SJSA1 (cell line): ENCODE measurements around the gene SLX4IP. TPM values are rescaled to one million over a fixed set of nuclear protein-coding genes. Genes with fewer than 3 reads are reported as not detected.

ENCODE experiments used
- DNase-seq, 2 experiments: peaks; one replicate each; pipeline ENCODE4 v3.0.0-alpha.2; 2015 to 2020; ENCODE audit warnings: low spot score in 2 of 2, low read depth in 1 of 2
- H3K27ac ChIP-seq: fragments of 250-450 bp; sonication (Bioruptor Pico); 2 replicates; pipeline ENCODE4 v1.5.1; 2020; ENCODE audit warnings: mild to moderate bottlenecking, moderate library complexity
- H3K27me3 ChIP-seq: fragments of 250-450 bp; sonication (Bioruptor Pico); replicated peaks from 2 replicates; pipeline ENCODE4 v1.5.1; 2020; ENCODE audit warnings: mild to moderate bottlenecking, moderate library complexity
- H3K36me3 ChIP-seq: fragments of 250-450 bp; sonication (Bioruptor Pico); 2 replicates; pipeline ENCODE4 v1.5.1; 2020; ENCODE audit warnings: mild to moderate bottlenecking
- H3K4me1 ChIP-seq: fragments of 250-450 bp; sonication (Bioruptor Pico); replicated peaks from 2 replicates; pipeline ENCODE4 v1.6.1; 2021; ENCODE audit warnings: mild to moderate bottlenecking
- H3K4me3 ChIP-seq: fragments of 250-450 bp; sonication (Bioruptor Pico); 2 replicates; pipeline ENCODE4 v1.5.1; 2020; ENCODE audit warnings: mild to moderate bottlenecking
- H3K9me3 ChIP-seq: fragments of 250-450 bp; sonication (Bioruptor Pico); replicated peaks from 2 replicates; pipeline ENCODE4 v1.5.1; 2020; ENCODE audit warnings: mild to moderate bottlenecking
- total RNA-seq: library from RNA; depleted of rRNA; stranded (reverse); fragments of >200 nt; shearing (Covaris generic); gene quantifications from 2 replicates; pipeline ENCODE4 v1.2.3, GENCODE V29; 2014

SLX4IP gene
- total RNA-seq, 1 experiment from 2014 or later = 5.9 TPM

DNA sequence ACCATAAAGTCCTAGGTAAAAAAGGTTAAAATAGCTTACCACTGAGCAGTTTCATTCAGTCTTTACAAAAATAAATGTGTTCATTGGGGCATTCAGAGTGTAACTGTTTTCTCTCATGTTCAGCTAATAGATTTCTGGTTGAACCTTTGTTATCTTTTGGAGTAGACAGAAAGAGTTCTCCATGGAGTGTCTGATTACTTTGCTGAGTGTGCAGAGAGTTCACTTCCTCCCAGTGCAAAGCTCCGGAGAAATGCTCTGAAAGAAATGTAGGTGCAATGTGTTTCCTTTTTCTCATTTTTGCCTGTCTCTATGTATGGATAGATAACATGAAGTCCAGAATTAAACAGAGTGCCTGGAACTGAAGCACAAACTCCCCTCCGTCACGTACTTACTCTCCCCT, 186.0 kb downstream of the SLX4IP start:
- H3K36me3 ChIP-seq = no peaks in the 10 kb centered on the region
- H3K27ac ChIP-seq = no peak overlapping the region
- H3K4me1 ChIP-seq = peaks cover 37% of the 10 kb centered on the region
- no peak overlapping the region for H3K4me3 ChIP-seq
- DNase-seq = no peak
- no peaks in the 10 kb centered on the region for H3K27me3 ChIP-seq
- no peaks in the 10 kb centered on the region for H3K9me3 ChIP-seq

- Histone ChIP-seq H3K27me3 (no peaks in the 10 kb centered on the region), H3K4me3 (no peak overlapping the region), H3K9me3 (no peaks in the 10 kb centered on the region), H3K36me3 (no peaks in the 10 kb centered on the region), H3K4me1 (peaks cover 37% of the 10 kb centered on the region), H3K27ac (peak overlapping the region; percentile 21)
- DNase-seq = peak in 1 of 2 experiments; percentile 54
These were observed 187.7 kb downstream of the SLX4IP start for GRCh38 chr20:10622657-10623418.

- Histone ChIP-seq H3K4me3 (no peak overlapping the region), H3K27me3 (no peaks in the 10 kb centered on the region), H3K27ac (peak overlapping the region; percentile 45; the same call in 1 of the 2 replicates), H3K9me3 (no peaks in the 10 kb centered on the region), H3K36me3 (no peaks in the 10 kb centered on the region), H3K4me1 (peaks cover 22% of the 10 kb centered on the region)
- DNase-seq = peak in 1 of 2 experiments; percentile 41
These were observed 190.5 kb downstream of the SLX4IP start for GRCh38 chr20:10625641-10626040.

DNA sequence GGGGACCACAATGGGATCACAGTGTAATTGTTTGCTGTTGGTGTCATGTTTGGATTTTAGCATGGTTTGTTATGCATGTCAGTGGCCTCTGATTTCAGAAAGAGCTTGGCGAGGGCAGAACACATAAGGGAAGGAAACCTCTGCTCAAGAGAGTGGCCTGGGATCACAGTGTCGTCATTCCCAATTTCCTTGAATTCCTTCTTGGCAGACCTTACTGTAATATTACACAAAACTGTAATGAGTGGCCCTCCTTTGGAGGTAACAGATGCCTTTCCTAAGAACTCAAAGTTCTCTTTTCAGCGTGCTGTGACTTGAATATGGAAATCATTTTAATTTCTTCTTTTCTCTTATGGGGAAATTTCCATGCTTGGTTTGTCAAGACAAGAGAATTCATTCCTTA, 191.8 kb downstream of the SLX4IP start:
- no peak for DNase-seq
- no peaks in the 10 kb centered on the region for H3K9me3 ChIP-seq
- H3K27ac ChIP-seq = no peak overlapping the region
- H3K4me1 ChIP-seq = peaks cover 21% of the 10 kb centered on the region
- no peaks in the 10 kb centered on the region for H3K27me3 ChIP-seq
- H3K4me3 ChIP-seq = no peak overlapping the region
- H3K36me3 ChIP-seq = no peaks in the 10 kb centered on the region

- Histone ChIP-seq H3K27ac (no peak overlapping the region), H3K4me3 (no peak overlapping the region), H3K9me3 (no peaks in the 10 kb centered on the region), H3K4me1 (peaks cover 18% of the 10 kb centered on the region), H3K36me3 (no peaks in the 10 kb centered on the region), H3K27me3 (no peaks in the 10 kb centered on the region)
- DNase-seq = no peak
These were observed 195.0 kb downstream of the SLX4IP start for GRCh38 chr20:10629946-10630650.

- Histone ChIP-seq H3K9me3 (no peaks in the 10 kb centered on the region), H3K36me3 (no peaks in the 10 kb centered on the region), H3K27ac (no peak overlapping the region), H3K27me3 (no peaks in the 10 kb centered on the region), H3K4me3 (no peak overlapping the region), H3K4me1 (peaks cover 23% of the 10 kb centered on the region)
- no peak for DNase-seq
These were observed 196.0 kb downstream of the SLX4IP start for GRCh38 chr20:10631126-10631525.

DNA sequence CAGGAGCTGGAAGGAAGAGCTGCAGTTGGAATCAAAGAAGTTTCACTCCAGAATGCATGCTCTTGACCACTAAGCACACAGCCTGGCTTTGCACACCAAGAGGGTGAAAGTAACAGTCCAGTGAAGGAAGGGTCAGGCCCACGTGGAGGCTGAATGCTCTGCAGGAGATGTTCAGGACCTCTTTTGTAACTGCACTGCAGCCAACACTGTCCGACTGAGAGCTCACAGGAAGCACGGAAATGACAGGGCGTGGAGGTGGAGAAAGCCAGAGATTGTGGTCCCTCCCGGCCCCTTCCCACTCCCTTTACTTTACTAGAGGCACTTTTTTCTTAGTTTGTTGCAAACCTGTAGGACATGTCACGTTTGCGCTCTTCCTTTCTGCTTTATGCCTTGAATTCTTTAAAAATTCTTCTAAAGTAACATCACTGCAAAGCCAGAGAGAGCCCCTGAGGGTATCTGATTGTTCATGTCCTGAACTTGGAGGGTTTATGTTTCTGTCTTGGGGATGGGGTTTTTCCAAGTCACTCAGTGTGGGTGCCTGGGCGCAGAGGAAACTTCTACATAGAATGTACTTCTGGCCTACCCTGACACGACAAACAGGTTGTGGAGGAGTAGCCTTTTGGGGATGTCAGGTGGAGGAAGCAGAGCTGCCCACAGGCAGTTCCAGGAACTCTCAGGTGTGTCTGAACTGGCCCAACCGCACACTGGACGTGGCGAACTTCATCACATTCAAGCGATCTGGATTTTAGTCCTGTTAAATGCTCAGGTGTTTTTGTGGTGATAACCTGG, 197.8 kb downstream of the SLX4IP start:
- no peaks in the 10 kb centered on the region for H3K27me3 ChIP-seq
- no peak for DNase-seq
- no peak overlapping the region for H3K27ac ChIP-seq
- no peak overlapping the region for H3K4me3 ChIP-seq
- no peaks in the 10 kb centered on the region for H3K9me3 ChIP-seq
- H3K36me3 ChIP-seq = peaks cover 13% of the 10 kb centered on the region
- peaks cover 35% of the 10 kb centered on the region for H3K4me1 ChIP-seq

DNA sequence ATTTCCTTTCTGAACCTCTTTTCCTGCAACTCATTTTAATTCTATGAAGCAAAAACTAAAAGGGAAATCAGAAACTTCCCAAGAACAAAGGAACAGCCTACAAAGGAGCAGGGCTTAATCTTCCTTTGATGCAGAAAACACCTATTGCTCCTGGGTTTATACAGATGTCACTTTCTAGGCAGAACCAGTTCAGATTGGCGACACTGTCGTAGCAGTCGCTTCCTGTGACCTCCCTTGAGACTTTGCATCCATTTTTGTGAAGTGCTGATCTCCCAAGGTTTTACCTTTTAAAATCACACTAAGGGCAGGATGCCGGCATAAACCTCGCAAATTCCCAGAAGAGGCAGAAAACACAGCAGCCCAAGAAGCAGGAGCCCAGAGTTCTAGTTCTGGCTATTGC, 198.6 kb downstream of the SLX4IP start:
- no peak overlapping the region for H3K4me3 ChIP-seq
- H3K27ac ChIP-seq = no peak overlapping the region
- no peaks in the 10 kb centered on the region for H3K9me3 ChIP-seq
- DNase-seq = no peak
- H3K36me3 ChIP-seq = peaks cover 21% of the 10 kb centered on the region
- H3K4me1 ChIP-seq = peaks cover 35% of the 10 kb centered on the region
- no peaks in the 10 kb centered on the region for H3K27me3 ChIP-seq

DNA sequence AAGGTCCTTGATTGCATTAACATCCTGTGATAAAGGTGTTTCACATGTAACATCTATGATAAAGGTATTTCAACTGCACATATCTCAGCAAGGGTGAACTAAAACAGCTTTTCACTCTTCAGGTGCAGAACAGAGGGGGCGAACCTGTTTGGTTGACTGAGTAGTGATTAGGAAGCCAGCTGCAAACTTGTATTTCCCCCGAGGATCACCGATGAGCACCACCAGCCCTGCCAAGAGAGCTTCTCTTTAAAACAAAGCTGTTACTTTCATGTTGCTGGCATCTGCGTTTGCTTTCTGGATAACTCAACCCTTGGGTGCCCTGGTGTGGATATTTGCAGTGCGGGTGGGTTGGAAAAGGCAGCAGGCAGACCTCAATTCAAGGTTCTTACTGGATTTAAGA, 199.1 kb downstream of the SLX4IP start:
- Histone ChIP-seq H3K27ac (peak overlapping the region; percentile 30; the same call in 1 of the 2 replicates), H3K4me1 (peaks cover 35% of the 10 kb centered on the region), H3K36me3 (peaks cover 26% of the 10 kb centered on the region), H3K27me3 (no peaks in the 10 kb centered on the region), H3K4me3 (no peak overlapping the region), H3K9me3 (no peaks in the 10 kb centered on the region)
- DNase-seq = no peak

GRCh38 chr20:10634683-10635411, 199.7 kb downstream of the SLX4IP start:
- peak; percentile 64 to 81 for DNase-seq
- Histone ChIP-seq H3K36me3 (peaks cover 32% of the 10 kb centered on the region), H3K4me3 (no peak overlapping the region), H3K27me3 (no peaks in the 10 kb centered on the region), H3K4me1 (peaks cover 35% of the 10 kb centered on the region), H3K9me3 (no peaks in the 10 kb centered on the region), H3K27ac (peak overlapping the region; percentile 30)

DNA sequence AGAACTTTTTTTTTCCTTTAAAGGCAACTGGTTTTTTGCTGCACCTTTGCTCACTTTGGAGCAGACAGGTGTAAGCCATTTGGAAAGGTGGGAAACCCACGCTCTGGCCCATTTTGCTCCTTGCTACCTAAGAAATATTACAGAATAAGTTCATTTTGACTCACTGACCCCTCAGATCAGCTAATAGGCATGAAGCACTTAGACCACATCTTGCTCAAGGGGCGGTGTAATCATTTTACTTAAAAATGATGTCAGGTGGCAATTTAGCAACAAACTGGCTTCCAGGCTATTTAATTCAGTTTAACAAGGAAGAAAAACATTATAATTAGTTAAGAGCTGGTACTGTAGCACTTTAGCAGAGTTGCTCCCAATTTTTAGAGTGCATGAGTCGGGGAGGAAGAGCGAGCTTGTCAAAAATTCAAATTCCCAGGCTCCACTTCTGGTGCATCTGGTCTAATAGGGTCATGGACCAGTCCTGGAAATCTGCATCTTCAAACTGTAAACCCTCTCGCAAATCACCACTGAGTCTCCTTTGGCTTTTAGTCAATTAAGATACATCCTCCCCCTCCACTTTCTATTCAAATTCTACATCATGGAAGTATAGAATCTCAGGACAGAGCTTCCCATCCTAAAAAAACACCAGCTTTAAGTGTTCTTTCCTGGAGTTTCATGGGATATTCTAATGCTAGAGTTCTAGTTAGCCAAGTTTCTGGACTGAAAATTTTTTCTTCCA, 200.5 kb downstream of the SLX4IP start:
- Histone ChIP-seq H3K9me3 (no peaks in the 10 kb centered on the region), H3K27ac (peak overlapping the region; percentile 30), H3K36me3 (peaks cover 40% of the 10 kb centered on the region), H3K4me3 (no peak overlapping the region), H3K27me3 (no peaks in the 10 kb centered on the region), H3K4me1 (peaks cover 35% of the 10 kb centered on the region)
- DNase-seq = no peak

DNA sequence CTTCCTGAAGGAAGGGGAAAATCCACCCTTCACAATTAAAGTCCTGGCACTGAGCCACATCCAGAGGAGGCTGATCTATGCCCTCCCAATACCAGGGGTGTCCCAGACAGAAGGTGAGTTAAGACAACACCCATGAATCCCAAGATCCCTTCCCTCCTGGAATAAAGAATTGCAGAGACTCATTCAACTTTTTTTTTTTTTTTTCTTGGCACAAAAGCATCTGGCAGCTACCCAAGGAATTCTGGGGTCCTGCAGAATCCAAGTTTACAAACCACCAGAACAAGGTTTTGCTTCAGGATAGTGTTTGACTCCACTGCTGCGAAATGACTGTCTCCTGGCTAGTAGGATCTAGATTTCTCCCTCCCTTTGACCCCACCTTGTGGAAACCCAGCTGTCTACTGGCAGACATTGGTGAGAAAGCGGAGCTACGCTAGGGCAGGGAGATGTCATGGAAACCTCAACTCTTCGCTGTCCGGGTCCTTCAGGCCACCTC, 201.3 kb downstream of the SLX4IP start:
- Histone ChIP-seq H3K9me3 (no peaks in the 10 kb centered on the region), H3K4me1 (peaks cover 35% of the 10 kb centered on the region), H3K4me3 (no peak overlapping the region), H3K36me3 (peaks cover 47% of the 10 kb centered on the region), H3K27me3 (no peaks in the 10 kb centered on the region), H3K27ac (no peak overlapping the region)
- DNase-seq = peak in 1 of 2 experiments; percentile 43
